Vagina (tissue), 2 donors: ENCODE measurements around the gene DMRT2.

Experiments used
- CTCF ChIP-seq, 3 experiments: fragments of 450-650 bp in 2 of 3; fragments of 200-600 bp in 1 of 3; sonication (generic) in 1 of 3; IDR thresholded peaks; one replicate each; pipeline ENCODE4 v1.5.1; 2017 to 2019; ENCODE audit warnings: antibody characterized with exemption in 3 of 3, mild to moderate bottlenecking in 2 of 3, moderate library complexity in 2 of 3
- POLR2A ChIP-seq, 2 donors: fragments of 450-650 bp; IDR thresholded peaks; one replicate each; pipeline ENCODE4 v1.6.1; 2017; ENCODE audit warnings: antibody characterized with exemption in 2 of 2, mild to moderate bottlenecking in 2 of 2, moderate library complexity in 2 of 2

- TF ChIP-seq POLR2A (IDR thresholded peaks at IDR 0.05) (no peak), CTCF (IDR thresholded peaks at IDR 0.05) (no peak)
Measured at GRCh38 chr9:1085086-1085485, 34.9 kb downstream of the DMRT2 start.
